Skin of body (tissue), 2 donors: Measurements from ENCODE around the gene ANXA5. TPM values are rescaled to one million over a fixed set of nuclear protein-coding genes. Genes with fewer than 3 reads are reported as not detected.
"Not testable (repeated sequence)": the region's sequence is repeated elsewhere in the genome, so short reads cannot be mapped to it uniquely, and the experiment has no call there.

Source experiments
- DNase-seq: peaks from one replicate; lab custom pipeline; 2025; lab: John Stamatoyannopoulos, UW
- total RNA-seq: library from RNA; depleted of rRNA; stranded (reverse); fragments of >200 nt; gene quantifications from one replicate; pipeline ENCODE4 v1.2.3, GENCODE V29; 2014

Gene ANXA5
- total RNA-seq, 1 donor from 2014 or later = 254 TPM

- DNase-seq = no peak
Measured at GRCh38 chr4:121679267-121679666, 17.5 kb downstream of the ANXA5 start.

- DNase-seq = no peak
Measured at GRCh38 chr4:121677524-121677923, 19.3 kb downstream of the ANXA5 start.

- DNase-seq = no peak
Measured at GRCh38 chr4:121676345-121677075, 20.3 kb downstream of the ANXA5 start.

- no peak for DNase-seq
Measured at GRCh38 chr4:121675715-121676114, 21.1 kb downstream of the ANXA5 start.

- DNase-seq = no peak
Measured at GRCh38 chr4:121674696-121675095, 22.1 kb downstream of the ANXA5 start.

- DNase-seq = no peak
Measured at GRCh38 chr4:121674191-121674590, 22.6 kb downstream of the ANXA5 start.

GRCh38 chr4:121669163-121669550 lies 27.6 kb downstream of the ANXA5 start:
- no peak for DNase-seq

- DNase-seq = peak; percentile 41
Measured at GRCh38 chr4:121668368-121669162, 28.2 kb downstream of the ANXA5 start.

GRCh38 chr4:121666091-121666679 lies 30.6 kb downstream of the ANXA5 start:
- DNase-seq = no peak

GRCh38 chr4:121665371-121665770 lies 31.4 kb downstream of the ANXA5 start:
- DNase-seq = no peak

GRCh38 chr4:121662225-121662624 lies 34.6 kb downstream of the ANXA5 start:
- no peak for DNase-seq

GRCh38 chr4:121660175-121660933 lies 36.4 kb downstream of the ANXA5 start:
- DNase-seq = not testable (repeated sequence)

- DNase-seq = no peak
Measured at GRCh38 chr4:121658125-121658524, 38.7 kb downstream of the ANXA5 start.

GRCh38 chr4:121656269-121656641 lies 40.5 kb downstream of the ANXA5 start:
- peak; percentile 15 for DNase-seq

- DNase-seq = no peak
Measured at GRCh38 chr4:121655320-121656268, 41.2 kb downstream of the ANXA5 start.

- no peak for DNase-seq
Measured at GRCh38 chr4:121654738-121655137, 42.0 kb downstream of the ANXA5 start.

- DNase-seq = no peak
Measured at GRCh38 chr4:121653986-121654385, 42.8 kb downstream of the ANXA5 start.

GRCh38 chr4:121653214-121653613 lies 43.6 kb downstream of the ANXA5 start:
- no peak for DNase-seq

- no peak for DNase-seq
Measured at GRCh38 chr4:121651597-121651996, 45.2 kb downstream of the ANXA5 start.

GRCh38 chr4:121650741-121651140 lies 46.0 kb downstream of the ANXA5 start:
- no peak for DNase-seq

GRCh38 chr4:121648516-121648915 lies 48.3 kb downstream of the ANXA5 start:
- peak; percentile 7 for DNase-seq
